Cardiac septum (tissue), 1 donor: Measurements from ENCODE around the gene DOCK11. TPM values are rescaled to one million over a fixed set of nuclear protein-coding genes. Genes with fewer than 3 reads are reported as not detected.
"Not testable (repeated sequence)": the region's sequence is repeated elsewhere in the genome, so short reads cannot be mapped to it uniquely, and the experiment has no call there.

Experiments
- DNase-seq: peaks from one replicate; pipeline ENCODE4 v3.0.0-alpha.2; 2020; ENCODE audit warnings: low spot score
- intact Hi-C: fragments of 100-400 bp; cut with DNase I; formaldehyde crosslinking; loops from one replicate; pipeline ENCODE4 v1.14.0; 2022
- total RNA-seq: library from RNA; stranded (reverse); fragmentation: NEBNext Ultra II Directional; extraction: Animal tissue kit (Norgen Biotek cat#: 25700); gene quantifications from one replicate; pipeline ENCODE4 v1.2.1, GENCODE V29; 2021
- donor health status: DM: no; HTN: no; CAD: no.

The DOCK11 gene
- total RNA-seq, 1 donor from 2014 or later: 3.8 TPM

- intact Hi-C loops: no loop called here
- no peak for DNase-seq
Observed at GRCh38 chrX:118723376-118723775, 227.8 kb downstream of the DOCK11 start.

- no peak for DNase-seq
- intact Hi-C loops: no loop called here
Observed at GRCh38 chrX:118724365-118724764, 228.8 kb downstream of the DOCK11 start.

GRCh38 chrX:118724775-118725174 is 229.2 kb downstream of the DOCK11 start:
- intact Hi-C loops: no loop called here
- DNase-seq: no peak

GRCh38 chrX:118726396-118726795 is 230.8 kb downstream of the DOCK11 start:
- intact Hi-C loops: no loop called here
- no peak for DNase-seq

GRCh38 chrX:118726887-118727685 is 231.5 kb downstream of the DOCK11 start, which contains the start of gene IL13RA1:
Gene IL13RA1 (plus strand): TSS chrX:118727606. CDS start chrX:118727639, 33 bp downstream.
- DNase-seq: peak; percentile 92
- intact Hi-C loops: no loop called here

GRCh38 chrX:118727686-118728339 is 232.2 kb downstream of the DOCK11 start:
- peak; percentile 76 for DNase-seq
- intact Hi-C loops: no loop called here

- DNase-seq: no peak
- intact Hi-C loops: no loop called here
Observed at GRCh38 chrX:118729042-118729652, 233.5 kb downstream of the DOCK11 start.

GRCh38 chrX:118730500-118731247 is 235.1 kb downstream of the DOCK11 start:
- intact Hi-C loops: no loop called here
- no peak for DNase-seq

- DNase-seq, intact Hi-C loops: not testable (repeated sequence)
Observed at GRCh38 chrX:118732551-118732950, 236.9 kb downstream of the DOCK11 start.

GRCh38 chrX:118734909-118735308 is 239.3 kb downstream of the DOCK11 start:
- intact Hi-C loops: no loop called here
- DNase-seq: no peak

Other genes starting within 250 kb of the DOCK11 start
- gene WDR44, start 149.7 kb upstream of the DOCK11 start, total RNA-seq: 13.5 TPM
- 20.7 TPM for gene IL13RA1, start 231.8 kb downstream of the DOCK11 start, total RNA-seq